NCI-H510A treated with DMSO at 0.1 percent for 48 hours (cell line): ENCODE measurements around the gene FALEC.

Experiments
- DNase-seq: peaks from one replicate; lab custom pipeline; 2025; lab: John Stamatoyannopoulos, UW

Gene FALEC

DNA sequence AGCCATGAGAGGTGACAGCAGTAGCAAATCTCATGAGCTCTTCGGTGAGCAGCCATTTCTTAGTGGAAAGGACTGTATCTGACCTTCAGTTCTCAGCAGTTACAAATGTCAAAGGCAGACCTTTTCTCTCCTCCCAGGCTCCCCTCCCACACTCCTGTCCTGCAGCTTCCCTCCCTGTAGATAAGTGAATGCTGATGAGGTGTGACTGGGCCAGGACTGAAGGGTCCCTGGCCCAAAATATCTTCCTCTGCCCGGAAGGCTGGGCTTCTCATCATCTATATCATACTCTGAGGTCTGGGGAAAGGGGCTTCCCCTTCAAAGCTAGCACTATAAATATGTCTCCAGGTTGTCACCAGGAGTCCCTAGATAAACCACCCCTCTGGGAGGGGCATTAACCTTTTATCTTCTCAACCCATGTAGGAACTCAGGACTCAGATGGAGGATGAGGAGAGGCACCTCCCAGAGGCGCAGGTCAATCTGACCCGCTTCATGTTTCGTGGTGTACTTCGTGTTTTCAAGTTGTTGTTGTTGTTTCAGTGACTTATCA, 30.0 kb downstream of the FALEC start:
- no peak for DNase-seq

GRCh38 chr1:150546294-150546937, 30.9 kb downstream of the FALEC start:
- no peak for DNase-seq

DNA sequence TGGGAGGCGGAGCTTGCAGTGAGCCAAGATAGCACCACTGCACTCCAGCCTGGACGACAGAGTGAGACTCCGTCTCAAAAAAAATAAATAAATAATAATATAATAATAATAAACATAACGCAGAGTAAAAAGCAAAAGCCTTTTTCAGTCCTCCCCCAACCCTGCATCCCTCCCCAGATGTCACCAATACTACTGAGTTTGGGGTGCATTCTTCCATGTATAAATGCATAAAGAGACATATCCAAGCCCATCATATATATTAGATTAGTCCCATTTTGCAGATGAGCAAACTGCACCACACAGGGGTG, 32.7 kb downstream of the FALEC start:
- no peak for DNase-seq

GRCh38 chr1:150548632-150549495, 33.3 kb downstream of the FALEC start, which contains the start of gene ADAMTSL4:
ADAMTSL4 (plus strand) TSS chr1:150549408; CDS start chr1:150552289, 2,881 bp downstream.
- peak; percentile 13 for DNase-seq

- DNase-seq, result no peak
These were observed 34.1 kb downstream of the FALEC start for GRCh38 chr1:150549496-150550221.

DNA sequence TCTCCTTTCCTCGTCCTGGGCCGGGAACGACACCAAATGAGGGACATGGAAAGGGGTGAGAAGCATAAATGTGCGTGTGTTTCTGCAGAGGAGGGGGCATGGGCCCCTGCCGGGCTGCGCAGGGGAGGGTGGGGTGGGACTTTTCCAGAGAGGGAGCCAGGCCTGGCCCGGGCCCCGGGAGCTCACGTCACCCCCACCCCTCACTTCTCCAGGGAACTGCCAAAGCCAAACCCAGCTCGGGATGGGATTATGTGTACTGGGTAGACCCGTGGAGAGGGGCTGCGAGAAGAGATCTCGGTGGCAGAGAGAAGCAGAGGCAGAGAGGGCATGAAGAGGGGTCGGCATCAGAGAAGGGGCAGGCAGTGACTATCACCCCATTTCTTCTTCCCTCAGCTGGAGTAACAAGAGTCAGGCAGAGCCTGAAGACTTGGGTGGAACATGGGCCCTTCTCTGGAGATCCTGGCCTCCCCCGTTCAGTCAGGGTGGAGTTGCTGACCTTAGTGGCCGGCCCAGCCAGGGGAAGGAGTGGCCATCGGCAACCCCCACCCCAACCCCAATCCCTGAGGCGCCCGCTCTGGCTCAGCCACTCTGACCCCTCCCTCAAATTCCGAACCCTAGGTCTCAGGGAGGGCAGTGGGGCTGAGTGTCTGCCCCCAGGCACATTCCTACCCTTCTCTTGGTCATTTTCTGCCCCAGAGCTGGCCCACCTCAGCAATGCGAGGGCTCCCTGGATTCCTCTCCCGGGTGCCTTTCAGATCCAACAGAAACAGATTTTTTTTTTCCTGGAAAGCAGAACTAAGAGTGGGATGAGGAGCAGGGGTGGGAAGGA, 34.9 kb downstream of the FALEC start:
- no peak for DNase-seq

GRCh38 chr1:150551051-150551783, 35.7 kb downstream of the FALEC start:
- DNase-seq, result no peak

DNA sequence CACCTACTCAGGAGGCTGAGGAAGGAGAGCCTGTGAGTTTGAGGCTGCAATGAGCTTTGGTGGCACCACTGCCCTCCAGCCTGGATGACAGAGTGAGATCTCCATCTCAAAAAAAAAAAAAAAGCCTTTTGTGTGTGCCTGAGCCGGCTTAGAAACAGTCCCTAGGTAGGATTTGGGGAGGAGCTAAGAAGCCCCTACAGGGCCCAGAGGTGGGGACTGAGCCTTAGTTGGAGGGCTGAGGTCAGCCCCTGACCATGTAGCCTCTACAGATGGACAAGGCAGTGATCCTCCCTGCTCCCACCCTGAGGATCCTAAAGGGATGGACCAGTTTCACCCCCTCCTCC, 36.2 kb downstream of the FALEC start:
- DNase-seq, result no peak

DNA sequence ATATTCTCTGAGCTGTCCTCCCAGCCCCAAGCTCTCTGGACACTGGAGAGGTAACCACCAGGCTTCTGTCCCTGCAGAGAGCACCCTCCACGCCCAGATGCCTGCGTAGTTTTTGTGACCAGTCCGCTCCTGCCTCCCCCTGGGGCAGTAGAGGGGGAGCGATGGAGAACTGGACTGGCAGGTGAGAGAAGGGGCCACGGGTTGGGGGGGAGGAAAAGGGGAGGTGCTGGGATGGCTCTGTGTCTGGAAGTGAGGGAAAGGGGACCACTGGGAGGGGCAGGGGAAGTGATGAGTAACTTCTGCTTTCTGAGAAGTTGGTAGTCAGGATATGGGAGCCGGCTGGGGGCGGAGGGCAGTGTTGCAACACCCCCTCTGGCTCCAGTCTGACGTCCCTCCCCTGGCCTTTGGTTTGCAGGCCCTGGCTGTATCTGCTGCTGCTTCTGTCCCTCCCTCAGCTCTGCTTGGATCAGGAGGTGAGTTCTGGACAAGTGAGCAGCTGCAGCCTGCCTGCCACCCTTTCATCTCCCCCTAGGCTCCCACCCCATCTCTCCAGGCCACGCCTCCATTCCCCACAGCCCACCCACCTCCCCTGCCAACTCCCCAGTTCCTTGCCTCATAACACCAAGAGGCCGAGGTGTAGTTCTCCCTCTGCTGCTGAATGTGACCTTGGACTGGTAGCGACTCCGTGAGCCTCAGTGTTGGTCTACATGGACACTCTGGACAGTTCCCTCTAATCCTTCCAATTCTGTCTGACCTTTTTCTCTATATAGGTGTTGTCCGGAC, 36.8 kb downstream of the FALEC start:
- no peak for DNase-seq

GRCh38 chr1:150552911-150553289, 37.3 kb downstream of the FALEC start:
- no peak for DNase-seq

GRCh38 chr1:150553392-150554085, 38.0 kb downstream of the FALEC start:
- DNase-seq, result no peak

GRCh38 chr1:150554086-150554452, 38.5 kb downstream of the FALEC start:
- no peak for DNase-seq

DNA sequence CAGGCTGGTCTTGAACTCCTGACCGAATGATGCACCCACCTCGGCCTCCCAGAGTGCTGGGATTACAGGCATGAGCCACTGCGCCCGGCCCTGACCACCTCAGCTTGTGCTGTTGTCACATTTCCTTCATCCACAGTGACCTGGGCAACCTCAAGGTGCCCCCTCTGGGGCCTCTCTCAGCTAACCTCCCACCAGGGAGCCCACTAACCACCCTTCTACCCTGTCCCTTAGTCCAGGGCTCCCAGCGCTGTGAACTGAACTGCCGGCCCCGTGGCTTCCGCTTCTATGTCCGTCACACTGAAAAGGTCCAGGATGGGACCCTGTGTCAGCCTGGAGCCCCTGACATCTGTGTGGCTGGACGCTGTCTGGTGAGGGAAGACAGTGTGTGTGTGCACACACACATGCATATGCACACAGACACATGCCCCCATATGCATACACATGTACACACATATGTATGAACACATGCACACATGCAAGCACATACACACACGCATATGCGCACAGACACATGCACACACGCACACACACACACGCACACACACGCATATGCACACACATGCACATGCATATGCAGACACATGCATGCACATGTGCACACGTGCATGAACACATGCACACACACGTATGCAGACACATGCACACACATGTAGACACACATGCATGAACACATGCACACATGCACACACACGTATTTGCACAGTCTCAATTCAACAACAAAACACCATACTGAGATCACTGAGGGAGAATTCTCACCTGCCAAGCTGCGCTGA, 39.8 kb downstream of the FALEC start:
- DNase-seq, result no peak

DNA sequence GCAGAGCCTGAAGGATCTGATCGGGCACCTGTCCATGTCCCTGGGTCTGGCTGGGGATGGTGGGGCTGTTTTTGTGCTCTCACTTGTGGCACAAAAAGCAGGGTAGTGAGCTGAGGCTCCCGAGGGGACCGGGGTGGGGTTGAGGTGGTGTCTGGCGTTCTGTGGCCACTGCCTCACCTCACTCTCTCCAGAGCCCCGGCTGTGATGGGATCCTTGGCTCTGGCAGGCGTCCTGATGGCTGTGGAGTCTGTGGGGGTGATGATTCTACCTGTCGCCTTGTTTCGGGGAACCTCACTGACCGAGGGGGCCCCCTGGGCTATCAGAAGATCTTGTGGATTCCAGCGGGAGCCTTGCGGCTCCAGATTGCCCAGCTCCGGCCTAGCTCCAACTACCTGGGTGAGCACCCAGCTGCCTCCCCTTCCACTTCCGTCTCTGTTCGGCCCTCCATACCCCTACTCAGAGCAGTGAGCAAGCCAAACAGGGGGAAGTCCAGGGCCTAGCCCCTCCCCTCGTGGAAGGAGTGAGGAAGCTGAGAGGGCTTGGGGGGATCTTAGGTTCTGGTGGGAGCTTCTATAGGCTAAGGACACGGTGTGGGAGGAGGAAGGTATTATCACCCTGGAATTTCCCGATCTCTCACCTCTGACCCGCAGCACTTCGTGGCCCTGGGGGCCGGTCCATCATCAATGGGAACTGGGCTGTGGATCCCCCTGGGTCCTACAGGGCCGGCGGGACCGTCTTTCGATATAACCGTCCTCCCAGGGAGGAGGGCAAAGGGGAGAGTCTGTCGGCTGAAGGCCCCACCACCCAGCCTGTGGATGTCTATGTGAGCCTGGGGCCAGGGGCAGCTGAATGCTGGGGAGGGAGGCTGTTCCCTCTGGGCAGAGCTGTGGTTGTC, 40.7 kb downstream of the FALEC start:
- no peak for DNase-seq

- no peak for DNase-seq
These were observed 41.6 kb downstream of the FALEC start for GRCh38 chr1:150557065-150557600.

GRCh38 chr1:150557813-150558212, 42.3 kb downstream of the FALEC start:
- DNase-seq, result no peak

- no peak for DNase-seq
These were observed 42.8 kb downstream of the FALEC start for GRCh38 chr1:150558303-150558704.
